ENCODE results near the gene RAB7A.

DNA sequence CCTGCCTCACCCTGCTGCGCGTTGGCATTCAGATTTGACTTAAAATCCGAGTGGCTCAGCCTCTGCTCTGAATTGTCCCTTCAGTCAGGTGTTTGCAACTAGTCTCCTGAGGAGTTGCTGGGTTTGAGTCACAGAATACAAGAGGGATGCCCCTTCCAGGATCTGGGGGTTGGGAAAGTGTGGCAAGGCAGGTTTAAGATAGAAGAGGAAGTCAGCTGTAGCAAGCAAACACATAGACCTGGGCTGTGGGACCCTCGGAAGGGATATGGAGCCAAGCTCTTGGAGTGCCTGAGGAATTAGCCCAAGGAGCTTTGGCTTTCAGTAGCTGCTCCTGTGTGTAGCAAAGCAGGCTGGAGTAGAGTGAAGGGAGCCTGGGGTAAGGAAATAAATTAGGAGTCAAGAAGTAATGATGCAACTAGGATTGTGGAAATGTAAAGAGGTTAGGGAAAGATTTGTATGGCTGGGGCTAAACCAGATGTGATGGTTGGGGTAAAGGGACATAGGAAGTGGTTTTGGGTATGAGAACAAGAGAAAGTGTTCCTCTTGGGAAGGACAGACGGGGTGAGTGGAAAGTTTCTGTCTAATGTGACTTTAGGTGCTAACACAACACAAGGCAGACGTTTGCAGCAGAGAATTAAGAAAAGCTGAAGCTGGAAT, 41.2 kb downstream of the RAB7A start:
- TF ChIP-seq POLR2A (IDR thresholded peaks at IDR 0.05; ENCODE audit: low read depth, low read length) (no peak; the same call in none of the 2 replicates), RAD21 (IDR thresholded peaks at IDR 0.05; ENCODE audit: low read length) (no peak), RFX5 (IDR thresholded peaks at IDR 0.05; ENCODE audit: low read depth, low read length) (no peak), BHLHE40 (IDR thresholded peaks at IDR 0.05; ENCODE audit: low read depth, low read length) (no peak), CEBPB (IDR thresholded peaks at IDR 0.05; ENCODE audit: low read depth, low read length) (no peak), MAFK (IDR thresholded peaks at IDR 0.05; ENCODE audit: low read depth, low read length) (no peak), MAZ (IDR thresholded peaks at IDR 0.05; ENCODE audit: borderline replicate concordance, low read depth, low read length) (no peak), MXI1 (IDR thresholded peaks at IDR 0.05; ENCODE audit: borderline replicate concordance, low read depth, low read length) (no peak)
- TF ChIP-seq, protein P1, sequence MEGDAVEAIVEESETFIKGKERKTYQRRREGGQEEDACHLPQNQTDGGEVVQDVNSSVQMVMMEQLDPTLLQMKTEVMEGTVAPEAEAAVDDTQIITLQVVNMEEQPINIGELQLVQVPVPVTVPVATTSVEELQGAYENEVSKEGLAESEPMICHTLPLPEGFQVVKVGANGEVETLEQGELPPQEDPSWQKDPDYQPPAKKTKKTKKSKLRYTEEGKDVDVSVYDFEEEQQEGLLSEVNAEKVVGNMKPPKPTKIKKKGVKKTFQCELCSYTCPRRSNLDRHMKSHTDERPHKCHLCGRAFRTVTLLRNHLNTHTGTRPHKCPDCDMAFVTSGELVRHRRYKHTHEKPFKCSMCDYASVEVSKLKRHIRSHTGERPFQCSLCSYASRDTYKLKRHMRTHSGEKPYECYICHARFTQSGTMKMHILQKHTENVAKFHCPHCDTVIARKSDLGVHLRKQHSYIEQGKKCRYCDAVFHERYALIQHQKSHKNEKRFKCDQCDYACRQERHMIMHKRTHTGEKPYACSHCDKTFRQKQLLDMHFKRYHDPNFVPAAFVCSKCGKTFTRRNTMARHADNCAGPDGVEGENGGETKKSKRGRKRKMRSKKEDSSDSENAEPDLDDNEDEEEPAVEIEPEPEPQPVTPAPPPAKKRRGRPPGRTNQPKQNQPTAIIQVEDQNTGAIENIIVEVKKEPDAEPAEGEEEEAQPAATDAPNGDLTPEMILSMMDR (conservative IDR thresholded peaks at IDR 0.05; ENCODE audit: low read depth, low read length): no peak
- TF ChIP-seq, protein P2, sequence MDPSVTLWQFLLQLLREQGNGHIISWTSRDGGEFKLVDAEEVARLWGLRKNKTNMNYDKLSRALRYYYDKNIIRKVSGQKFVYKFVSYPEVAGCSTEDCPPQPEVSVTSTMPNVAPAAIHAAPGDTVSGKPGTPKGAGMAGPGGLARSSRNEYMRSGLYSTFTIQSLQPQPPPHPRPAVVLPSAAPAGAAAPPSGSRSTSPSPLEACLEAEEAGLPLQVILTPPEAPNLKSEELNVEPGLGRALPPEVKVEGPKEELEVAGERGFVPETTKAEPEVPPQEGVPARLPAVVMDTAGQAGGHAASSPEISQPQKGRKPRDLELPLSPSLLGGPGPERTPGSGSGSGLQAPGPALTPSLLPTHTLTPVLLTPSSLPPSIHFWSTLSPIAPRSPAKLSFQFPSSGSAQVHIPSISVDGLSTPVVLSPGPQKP (IDR thresholded peaks at IDR 0.05; ENCODE audit: borderline replicate concordance, low read depth, low read length): no peak
